ENCODE data around the gene PTK6.

The PTK6 gene

GRCh38 chr20:63491078-63491477, 46.1 kb downstream of the PTK6 start:
- H3K27me3 ChIP-seq (ENCODE audit: control insufficient read depth in 1 of 2, insufficient read depth in 2 of 2, low read length in 2 of 2), result peaks cover 0 to 56% of the 10 kb centered on the region in 2 donors
- H3K27ac ChIP-seq (ENCODE audit: low read depth, low read length), result no peak overlapping the region
- no peaks in the 10 kb centered on the region for H3K9me3 ChIP-seq (ENCODE audit: low read length)
- H3K4me1 ChIP-seq (ENCODE audit: insufficient read depth, low read length), result no peaks in the 10 kb centered on the region
- H3K36me3 ChIP-seq (ENCODE audit: insufficient read depth, low read length), result no peaks in the 10 kb centered on the region
- no peak overlapping the region for H3K4me3 ChIP-seq (ENCODE audit: low read depth in 1 of 2, low read length in 2 of 2)
- H3K9ac ChIP-seq (ENCODE audit: low read length), result no peak overlapping the region

GRCh38 chr20:63490416-63490815, 46.8 kb downstream of the PTK6 start:
- no peak overlapping the region for H3K9ac ChIP-seq (ENCODE audit: low read length)
- no peak overlapping the region for H3K27ac ChIP-seq (ENCODE audit: low read depth, low read length)
- H3K36me3 ChIP-seq (ENCODE audit: insufficient read depth, low read length), result no peaks in the 10 kb centered on the region
- H3K4me3 ChIP-seq (ENCODE audit: low read depth in 1 of 2, low read length in 2 of 2), result no peak overlapping the region
- peaks cover 0 to 56% of the 10 kb centered on the region in 2 donors for H3K27me3 ChIP-seq (ENCODE audit: control insufficient read depth in 1 of 2, insufficient read depth in 2 of 2, low read length in 2 of 2)
- H3K9me3 ChIP-seq (ENCODE audit: low read length), result no peaks in the 10 kb centered on the region
- H3K4me1 ChIP-seq (ENCODE audit: insufficient read depth, low read length), result no peaks in the 10 kb centered on the region

- Histone ChIP-seq H3K27me3 (ENCODE audit: control insufficient read depth in 1 of 2, insufficient read depth in 2 of 2, low read length in 2 of 2) (peaks cover 0 to 61% of the 10 kb centered on the region in 2 donors), H3K4me1 (ENCODE audit: insufficient read depth, low read length) (no peaks in the 10 kb centered on the region), H3K9me3 (ENCODE audit: low read length) (no peaks in the 10 kb centered on the region), H3K4me3 (ENCODE audit: low read depth in 1 of 2, low read length in 2 of 2) (no peak overlapping the region), H3K36me3 (ENCODE audit: insufficient read depth, low read length) (no peaks in the 10 kb centered on the region), H3K9ac (ENCODE audit: low read length) (no peak overlapping the region), H3K27ac (ENCODE audit: low read depth, low read length) (no peak overlapping the region)
These were observed 48.6 kb downstream of the PTK6 start for GRCh38 chr20:63488315-63489251.

- Histone ChIP-seq H3K36me3 (ENCODE audit: insufficient read depth, low read length) (no peaks in the 10 kb centered on the region), H3K9me3 (ENCODE audit: low read length) (no peaks in the 10 kb centered on the region), H3K9ac (ENCODE audit: low read length) (no peak overlapping the region), H3K4me1 (ENCODE audit: insufficient read depth, low read length) (no peaks in the 10 kb centered on the region), H3K27ac (ENCODE audit: low read depth, low read length) (no peak overlapping the region), H3K4me3 (ENCODE audit: low read depth in 1 of 2, low read length in 2 of 2) (no peak overlapping the region), H3K27me3 (ENCODE audit: control insufficient read depth in 1 of 2, insufficient read depth in 2 of 2, low read length in 2 of 2) (peaks cover 0 to 63% of the 10 kb centered on the region in 2 donors)
These were observed 49.4 kb downstream of the PTK6 start for GRCh38 chr20:63487781-63488241.

- no peaks in the 10 kb centered on the region for H3K36me3 ChIP-seq (ENCODE audit: insufficient read depth, low read length)
- H3K27me3 ChIP-seq (ENCODE audit: control insufficient read depth in 1 of 2, insufficient read depth in 2 of 2, low read length in 2 of 2), result peaks cover 0 to 69% of the 10 kb centered on the region in 2 donors
- no peak overlapping the region for H3K4me3 ChIP-seq (ENCODE audit: low read depth in 1 of 2, low read length in 2 of 2)
- H3K9ac ChIP-seq (ENCODE audit: low read length), result no peak overlapping the region
- H3K9me3 ChIP-seq (ENCODE audit: low read length), result no peaks in the 10 kb centered on the region
- no peak overlapping the region for H3K27ac ChIP-seq (ENCODE audit: low read depth, low read length)
- no peaks in the 10 kb centered on the region for H3K4me1 ChIP-seq (ENCODE audit: insufficient read depth, low read length)
These were observed 49.9 kb downstream of the PTK6 start for GRCh38 chr20:63487116-63487764.

- Histone ChIP-seq H3K27ac (ENCODE audit: low read depth, low read length) (no peak overlapping the region), H3K27me3 (ENCODE audit: control insufficient read depth in 1 of 2, insufficient read depth in 2 of 2, low read length in 2 of 2) (peaks cover 0 to 75% of the 10 kb centered on the region in 2 donors), H3K9me3 (ENCODE audit: low read length) (no peaks in the 10 kb centered on the region), H3K4me1 (ENCODE audit: insufficient read depth, low read length) (no peaks in the 10 kb centered on the region), H3K4me3 (ENCODE audit: low read depth in 1 of 2, low read length in 2 of 2) (no peak overlapping the region), H3K36me3 (ENCODE audit: insufficient read depth, low read length) (no peaks in the 10 kb centered on the region), H3K9ac (ENCODE audit: low read length) (no peak overlapping the region)
These were observed 50.8 kb downstream of the PTK6 start for GRCh38 chr20:63486300-63486855.

- Histone ChIP-seq H3K4me1 (ENCODE audit: insufficient read depth, low read length) (no peaks in the 10 kb centered on the region), H3K4me3 (ENCODE audit: low read depth in 1 of 2, low read length in 2 of 2) (no peak overlapping the region), H3K9me3 (ENCODE audit: low read length) (no peaks in the 10 kb centered on the region), H3K36me3 (ENCODE audit: insufficient read depth, low read length) (no peaks in the 10 kb centered on the region), H3K27me3 (ENCODE audit: control insufficient read depth in 1 of 2, insufficient read depth in 2 of 2, low read length in 2 of 2) (peaks cover 5 to 63% of the 10 kb centered on the region in 2 donors), H3K27ac (ENCODE audit: low read depth, low read length) (no peak overlapping the region), H3K9ac (ENCODE audit: low read length) (no peak overlapping the region)
These were observed 52.3 kb downstream of the PTK6 start for GRCh38 chr20:63484651-63485403.

- Histone ChIP-seq H3K4me3 (ENCODE audit: low read depth in 1 of 2, low read length in 2 of 2) (no peak overlapping the region), H3K27ac (ENCODE audit: low read depth, low read length) (no peak overlapping the region), H3K27me3 (ENCODE audit: control insufficient read depth in 1 of 2, insufficient read depth in 2 of 2, low read length in 2 of 2) (peaks cover 10 to 64% of the 10 kb centered on the region in 2 donors), H3K9me3 (ENCODE audit: low read length) (no peaks in the 10 kb centered on the region), H3K4me1 (ENCODE audit: insufficient read depth, low read length) (no peaks in the 10 kb centered on the region), H3K36me3 (ENCODE audit: insufficient read depth, low read length) (no peaks in the 10 kb centered on the region), H3K9ac (ENCODE audit: low read length) (no peak overlapping the region)
These were observed 52.9 kb downstream of the PTK6 start for GRCh38 chr20:63484236-63484635.

- Histone ChIP-seq H3K27ac (ENCODE audit: low read depth, low read length) (no peak overlapping the region), H3K36me3 (ENCODE audit: insufficient read depth, low read length) (no peaks in the 10 kb centered on the region), H3K27me3 (ENCODE audit: control insufficient read depth in 1 of 2, insufficient read depth in 2 of 2, low read length in 2 of 2) (peaks cover 10 to 63% of the 10 kb centered on the region in 2 donors), H3K9me3 (ENCODE audit: low read length) (no peaks in the 10 kb centered on the region), H3K4me3 (ENCODE audit: low read depth in 1 of 2, low read length in 2 of 2) (no peak overlapping the region), H3K9ac (ENCODE audit: low read length) (no peak overlapping the region), H3K4me1 (ENCODE audit: insufficient read depth, low read length) (no peaks in the 10 kb centered on the region)
These were observed 53.3 kb downstream of the PTK6 start for GRCh38 chr20:63483834-63484233.

GRCh38 chr20:63482021-63482587, 55.1 kb downstream of the PTK6 start:
- H3K9ac ChIP-seq (ENCODE audit: low read length), result no peak overlapping the region
- H3K4me1 ChIP-seq (ENCODE audit: insufficient read depth, low read length), result no peaks in the 10 kb centered on the region
- H3K9me3 ChIP-seq (ENCODE audit: low read length), result no peaks in the 10 kb centered on the region
- no peak overlapping the region for H3K27ac ChIP-seq (ENCODE audit: low read depth, low read length)
- peaks cover 10 to 63% of the 10 kb centered on the region in 2 donors for H3K27me3 ChIP-seq (ENCODE audit: control insufficient read depth in 1 of 2, insufficient read depth in 2 of 2, low read length in 2 of 2)
- H3K36me3 ChIP-seq (ENCODE audit: insufficient read depth, low read length), result no peaks in the 10 kb centered on the region
- H3K4me3 ChIP-seq (ENCODE audit: low read depth in 1 of 2, low read length in 2 of 2), result no peak overlapping the region
